ENCODE results near the gene PRDX5.

Gene PRDX5

DNA sequence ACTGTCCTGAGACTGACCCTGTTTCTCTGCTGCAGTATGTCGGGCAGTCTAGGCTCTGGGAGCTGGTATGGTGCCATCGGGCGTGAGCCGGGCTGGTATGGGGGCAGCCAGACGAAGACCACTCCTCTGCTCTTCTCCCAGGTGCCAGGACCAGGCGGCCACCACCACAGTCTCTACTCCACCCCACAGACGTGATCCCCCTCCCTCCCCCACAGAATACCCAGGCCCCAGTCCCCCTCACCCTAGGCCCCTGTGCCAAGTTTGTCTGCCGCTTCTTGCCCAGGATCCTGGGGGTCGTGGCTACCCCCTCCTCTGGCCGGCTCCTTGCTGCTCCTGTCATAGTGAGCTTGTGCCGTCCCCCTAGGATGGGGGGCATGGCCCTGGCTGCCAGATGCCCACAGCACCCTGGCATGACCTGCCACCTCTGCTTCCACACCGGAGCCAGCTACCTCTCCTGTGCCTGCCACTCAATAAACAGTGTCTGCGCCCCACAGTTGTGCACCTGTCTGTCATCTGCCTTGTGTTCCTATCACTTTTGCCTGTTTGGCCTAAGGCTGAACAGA is 28.8 kb upstream of the PRDX5 start:
- in situ Hi-C loops (cut with MboI; ENCODE audit: low sequenced_read_pairs, unreplicated experiment) = loop anchor here (25.0 kb wide), 1 partner anchor 302 kb away; the partner anchor contains the start of gene OTUB1
- TF ChIP-seq, protein P1, sequence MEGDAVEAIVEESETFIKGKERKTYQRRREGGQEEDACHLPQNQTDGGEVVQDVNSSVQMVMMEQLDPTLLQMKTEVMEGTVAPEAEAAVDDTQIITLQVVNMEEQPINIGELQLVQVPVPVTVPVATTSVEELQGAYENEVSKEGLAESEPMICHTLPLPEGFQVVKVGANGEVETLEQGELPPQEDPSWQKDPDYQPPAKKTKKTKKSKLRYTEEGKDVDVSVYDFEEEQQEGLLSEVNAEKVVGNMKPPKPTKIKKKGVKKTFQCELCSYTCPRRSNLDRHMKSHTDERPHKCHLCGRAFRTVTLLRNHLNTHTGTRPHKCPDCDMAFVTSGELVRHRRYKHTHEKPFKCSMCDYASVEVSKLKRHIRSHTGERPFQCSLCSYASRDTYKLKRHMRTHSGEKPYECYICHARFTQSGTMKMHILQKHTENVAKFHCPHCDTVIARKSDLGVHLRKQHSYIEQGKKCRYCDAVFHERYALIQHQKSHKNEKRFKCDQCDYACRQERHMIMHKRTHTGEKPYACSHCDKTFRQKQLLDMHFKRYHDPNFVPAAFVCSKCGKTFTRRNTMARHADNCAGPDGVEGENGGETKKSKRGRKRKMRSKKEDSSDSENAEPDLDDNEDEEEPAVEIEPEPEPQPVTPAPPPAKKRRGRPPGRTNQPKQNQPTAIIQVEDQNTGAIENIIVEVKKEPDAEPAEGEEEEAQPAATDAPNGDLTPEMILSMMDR (IDR thresholded peaks at IDR 0.05; ENCODE audit: borderline replicate concordance, control extremely low read depth, extremely low read depth, insufficient read depth, missing control alignments) = no peak
- DNase-seq (ENCODE audit: low spot score) = no peak

DNA sequence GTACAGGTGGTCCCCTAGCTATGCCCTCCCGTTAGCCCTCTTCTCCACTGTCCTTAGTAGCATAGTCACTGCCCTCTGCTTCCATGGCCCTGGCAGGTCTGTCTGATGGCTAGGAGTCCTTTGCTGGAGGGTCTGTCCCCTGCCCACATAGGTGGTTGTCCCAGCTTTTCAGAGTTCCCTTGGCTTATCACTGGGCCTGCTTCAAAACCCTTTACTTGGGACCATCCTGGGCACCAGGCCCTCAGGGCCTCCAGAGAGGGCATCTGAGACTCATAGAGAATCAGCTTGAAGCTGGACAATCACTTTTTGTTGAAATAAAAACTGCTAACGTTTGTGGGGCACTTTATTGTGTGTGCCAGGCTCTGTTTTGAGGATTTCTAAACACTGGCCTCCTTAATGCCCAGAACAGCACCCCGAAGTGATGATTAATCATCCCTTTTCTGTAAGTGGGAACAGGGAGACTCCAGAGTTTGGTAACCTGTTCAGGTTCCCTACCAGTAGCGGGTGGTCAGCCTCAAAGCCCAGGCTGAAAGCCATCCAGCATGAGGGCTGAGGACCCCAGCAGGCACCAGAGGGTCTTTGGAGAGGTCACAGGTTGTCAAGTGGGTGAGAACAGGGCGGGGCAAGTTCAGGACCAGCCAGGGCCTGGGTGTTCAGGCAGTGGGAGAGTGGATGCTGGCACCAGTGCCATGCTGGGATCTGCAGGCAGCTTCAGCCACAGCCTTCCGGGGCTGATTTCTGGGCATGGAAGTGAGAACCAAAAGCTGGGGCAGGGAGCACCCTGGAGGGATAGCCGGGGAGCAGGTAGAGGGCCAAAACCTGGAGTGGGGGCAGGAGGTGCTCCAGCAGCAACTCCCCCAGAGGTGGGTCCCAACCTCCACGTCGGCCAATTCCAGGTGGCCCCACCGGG is 27.3 kb upstream of the PRDX5 start:
- TF ChIP-seq, protein P1 (IDR thresholded peaks at IDR 0.05; ENCODE audit: borderline replicate concordance, control extremely low read depth, extremely low read depth, insufficient read depth, missing control alignments) = no peak
- DNase-seq (ENCODE audit: low spot score) = no peak
- in situ Hi-C loops (cut with MboI; ENCODE audit: low sequenced_read_pairs, unreplicated experiment) = loop anchor here (25.0 kb wide), 1 partner anchor 303 kb away; the partner anchor contains the start of gene OTUB1

DNA sequence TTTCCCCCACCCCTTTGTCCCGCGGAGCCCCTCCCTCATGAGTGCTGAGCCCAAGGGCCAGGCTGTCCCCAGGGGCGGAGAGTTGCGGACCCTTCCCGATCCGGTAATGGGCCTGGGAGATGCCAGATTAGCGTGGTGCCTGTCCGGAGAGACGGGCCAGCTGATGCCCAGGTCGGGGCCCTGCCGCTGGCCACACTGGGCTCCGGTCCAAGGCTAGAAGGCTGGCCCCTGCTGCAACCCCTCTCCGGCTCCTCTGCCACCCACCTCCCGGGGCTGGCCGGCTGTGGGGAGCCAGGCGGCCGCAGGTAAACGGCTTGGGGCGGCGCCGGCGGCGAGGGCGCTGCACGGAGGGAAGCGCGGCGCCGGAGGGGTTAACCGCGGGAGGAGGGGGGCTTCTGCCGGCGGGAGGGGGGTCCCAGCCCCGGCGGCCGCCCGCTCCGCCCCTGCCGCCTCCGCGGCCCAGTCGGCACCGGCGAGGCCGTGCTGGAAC is 26.6 kb upstream of the PRDX5 start, which contains the start of gene KCNK4:
Gene KCNK4, plus strand, starts transcription at position 41 of the 490 bp plus-strand sequence. CDS start 1,717 bp downstream, outside the sequence.
- TF ChIP-seq, protein P1 (IDR thresholded peaks at IDR 0.05; ENCODE audit: borderline replicate concordance, control extremely low read depth, extremely low read depth, insufficient read depth, missing control alignments) = no peak
- in situ Hi-C loops (cut with MboI; ENCODE audit: low sequenced_read_pairs, unreplicated experiment) = loop anchor here (25.0 kb wide), 1 partner anchor 304 kb away; the partner anchor contains the start of gene OTUB1
- no peak for DNase-seq (ENCODE audit: low spot score)

DNA sequence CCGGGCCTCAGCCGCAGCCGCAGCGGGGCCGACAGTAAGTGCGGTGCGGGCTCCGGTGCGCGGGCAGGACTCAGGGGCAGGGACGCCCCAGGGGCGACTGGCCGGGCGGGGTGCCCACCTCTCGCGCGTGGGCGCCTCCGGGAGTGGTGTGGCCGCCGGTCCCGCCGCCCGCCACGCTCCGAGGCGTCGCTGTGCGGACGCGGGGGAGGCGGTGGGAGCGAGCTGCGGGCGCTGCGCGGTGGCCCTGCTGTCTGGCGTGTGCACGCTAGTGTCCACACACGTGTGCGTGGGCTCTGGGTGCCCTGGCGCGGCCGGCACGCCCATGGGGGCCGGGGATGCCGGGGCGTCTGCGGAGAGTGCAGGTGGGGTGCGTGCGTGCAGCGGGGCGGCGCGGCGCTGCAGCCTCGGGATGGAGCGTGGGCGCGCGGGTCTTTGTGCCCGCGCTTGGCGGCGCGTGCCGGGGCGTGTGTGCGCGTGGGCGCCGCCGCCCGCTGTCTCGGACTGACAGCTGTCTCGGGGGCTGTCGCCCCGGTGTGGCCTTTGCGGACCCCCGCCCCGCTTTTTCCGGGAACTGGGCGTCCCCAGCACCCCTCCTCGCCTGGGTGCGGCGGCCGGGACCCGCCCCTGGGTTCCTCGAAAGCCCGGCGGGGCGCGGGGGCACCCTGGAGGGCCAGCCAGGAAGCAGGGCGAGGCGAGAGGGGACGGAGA is 26.0 kb upstream of the PRDX5 start:
- DNase-seq (ENCODE audit: low spot score) = no peak
- in situ Hi-C loops (cut with MboI; ENCODE audit: low sequenced_read_pairs, unreplicated experiment) = loop anchor here (25.0 kb wide), 1 partner anchor 305 kb away; the partner anchor contains the start of gene OTUB1
- TF ChIP-seq, protein P1 (IDR thresholded peaks at IDR 0.05; ENCODE audit: borderline replicate concordance, control extremely low read depth, extremely low read depth, insufficient read depth, missing control alignments) = no peak

DNA sequence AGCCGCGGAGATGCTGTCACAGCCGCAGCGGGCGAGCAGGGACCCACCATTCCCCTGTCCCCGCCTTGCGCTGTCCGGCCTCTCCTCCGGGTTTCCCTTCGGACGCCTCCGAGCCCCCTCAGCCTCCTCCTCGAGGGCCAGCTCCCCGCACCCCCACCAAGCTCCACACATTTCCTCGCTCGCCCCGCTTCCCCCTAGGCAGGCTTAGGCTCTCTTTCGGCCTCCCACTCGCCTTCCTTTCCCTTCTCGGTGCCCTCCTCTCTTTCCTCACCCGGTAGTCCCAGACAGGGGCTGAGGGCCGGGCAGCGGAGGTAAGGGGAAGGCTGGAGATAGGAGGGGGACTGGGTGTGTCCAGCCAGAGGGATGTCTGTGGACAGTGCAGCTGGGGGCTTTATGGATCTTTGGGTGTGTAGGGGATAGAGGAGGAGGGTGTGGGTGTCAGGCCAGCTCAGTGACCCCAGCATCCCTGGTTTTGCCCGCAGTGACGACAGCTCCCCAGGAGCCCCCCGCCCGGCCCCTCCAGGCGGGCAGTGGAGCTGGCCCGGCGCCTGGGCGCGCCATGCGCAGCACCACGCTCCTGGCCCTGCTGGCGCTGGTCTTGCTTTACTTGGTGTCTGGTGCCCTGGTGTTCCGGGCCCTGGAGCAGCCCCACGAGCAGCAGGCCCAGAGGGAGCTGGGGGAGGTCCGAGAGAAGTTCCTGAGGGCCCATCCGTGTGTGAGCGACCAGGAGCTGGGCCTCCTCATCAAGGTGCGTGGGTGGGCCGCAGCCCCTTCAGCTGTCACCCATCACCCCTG is 25.3 kb upstream of the PRDX5 start:
- TF ChIP-seq, protein P1 (IDR thresholded peaks at IDR 0.05; ENCODE audit: borderline replicate concordance, control extremely low read depth, extremely low read depth, insufficient read depth, missing control alignments) = no peak
- in situ Hi-C loops (cut with MboI; ENCODE audit: low sequenced_read_pairs, unreplicated experiment) = loop anchor here (25.0 kb wide), 1 partner anchor 305 kb away; the partner anchor contains the start of gene OTUB1
- DNase-seq (ENCODE audit: low spot score) = no peak
